Glomerular visceral epithelial cell (primary cell): ENCODE measurements around the gene PRRC2A.

ENCODE experiments used
- DNase-seq: peaks from one replicate; pipeline ENCODE4 v3.0.0-alpha.2; 2016; ENCODE audit errors: extremely low spot score

PRRC2A gene

GRCh38 chr6:31652925-31653724 lies 32.6 kb downstream of the PRRC2A start:
- peak; percentile 89 for DNase-seq

- DNase-seq: no peak
These were observed 34.2 kb downstream of the PRRC2A start for GRCh38 chr6:31654574-31655348.

- DNase-seq: no peak
These were observed 35.1 kb downstream of the PRRC2A start, which contains the start of gene APOM for GRCh38 chr6:31655349-31656237. Gene APOM, plus strand, starts transcription at chr6:31655894. Its CDS starts 73 bp downstream, at chr6:31655967.

- no peak for DNase-seq
These were observed 37.1 kb downstream of the PRRC2A start for GRCh38 chr6:31657406-31658157.

- DNase-seq: no peak
These were observed 37.7 kb downstream of the PRRC2A start for GRCh38 chr6:31658158-31658688.

- DNase-seq: no peak
These were observed 38.6 kb downstream of the PRRC2A start for GRCh38 chr6:31658983-31659648.

- DNase-seq: peak; percentile 36
These were observed 39.3 kb downstream of the PRRC2A start for GRCh38 chr6:31659649-31660380.

GRCh38 chr6:31660381-31661261 lies 40.1 kb downstream of the PRRC2A start, which contains the start of gene C6orf47:
Gene C6orf47, minus strand, starts transcription at chr6:31660778. Its CDS starts 831 bp downstream, at chr6:31659947.
- peak; percentile 84 for DNase-seq

GRCh38 chr6:31661262-31662123 lies 41.0 kb downstream of the PRRC2A start:
- DNase-seq: peak; percentile 28

- DNase-seq: no peak
These were observed 41.7 kb downstream of the PRRC2A start for GRCh38 chr6:31662124-31662723.

GRCh38 chr6:31663126-31663960 lies 42.8 kb downstream of the PRRC2A start:
- no peak for DNase-seq

- peak; percentile 81 for DNase-seq
These were observed 43.7 kb downstream of the PRRC2A start for GRCh38 chr6:31663961-31664789.

GRCh38 chr6:31664790-31665500 lies 44.4 kb downstream of the PRRC2A start, which contains the start of gene GPANK1:
Gene GPANK1, minus strand, starts transcription at chr6:31664997. Its CDS starts 519 bp downstream, at chr6:31664478.
- peak; percentile 86 for DNase-seq
